ENCODE data around the gene OR13C4.

The OR13C4 gene

GRCh38 chr9:104503440-104503839 lies 23.6 kb downstream of the OR13C4 start:
- DNase-seq (ENCODE audit: low spot score) = no peak
- Mint-ChIP-seq H3K36me3 (ENCODE audit: low read depth) (no peaks in the 10 kb centered on the region), H3K27me3 (ENCODE audit: low read depth) (no peaks in the 10 kb centered on the region), H3K4me1 (ENCODE audit: low read depth) (no peaks in the 10 kb centered on the region), H3K9me3 (no peaks in the 10 kb centered on the region), H3K27ac (no peak overlapping the region), H3K4me3 (no peak overlapping the region)

GRCh38 chr9:104494808-104495207 lies 32.2 kb downstream of the OR13C4 start:
- no peaks in the 10 kb centered on the region for H3K4me1 Mint-ChIP-seq (ENCODE audit: low read depth)
- H3K27me3 Mint-ChIP-seq (ENCODE audit: low read depth) = no peaks in the 10 kb centered on the region
- no peaks in the 10 kb centered on the region for H3K9me3 Mint-ChIP-seq
- no peak for DNase-seq (ENCODE audit: low spot score)
- H3K36me3 Mint-ChIP-seq (ENCODE audit: low read depth) = no peaks in the 10 kb centered on the region
- H3K4me3 Mint-ChIP-seq = no peak overlapping the region
- no peak overlapping the region for H3K27ac Mint-ChIP-seq

- Mint-ChIP-seq H3K9me3 (no peaks in the 10 kb centered on the region), H3K27ac (no peak overlapping the region), H3K4me1 (ENCODE audit: low read depth) (no peaks in the 10 kb centered on the region), H3K36me3 (ENCODE audit: low read depth) (no peaks in the 10 kb centered on the region), H3K27me3 (ENCODE audit: low read depth) (no peaks in the 10 kb centered on the region), H3K4me3 (no peak overlapping the region)
- no peak for DNase-seq (ENCODE audit: low spot score)
Observed at GRCh38 chr9:104485014-104485413, 42.0 kb downstream of the OR13C4 start.

- no peaks in the 10 kb centered on the region for H3K27me3 Mint-ChIP-seq (ENCODE audit: low read depth)
- no peak overlapping the region for H3K27ac Mint-ChIP-seq
- no peak overlapping the region for H3K4me3 Mint-ChIP-seq
- H3K4me1 Mint-ChIP-seq (ENCODE audit: low read depth) = no peaks in the 10 kb centered on the region
- no peak for DNase-seq (ENCODE audit: low spot score)
- no peaks in the 10 kb centered on the region for H3K9me3 Mint-ChIP-seq
- no peaks in the 10 kb centered on the region for H3K36me3 Mint-ChIP-seq (ENCODE audit: low read depth)
Observed at GRCh38 chr9:104482921-104483570, 44.0 kb downstream of the OR13C4 start.

All from T-helper 2 cell treated with Interferon-gamma antibody and Interleukin-4, amounts not matched to agents 5 μg/mL and 100 μg/mL, for 36 hours (primary cell).